NB4 (cell line): Measurements from ENCODE around the gene GALNT18.

ENCODE experiments used
- CTCF ChIP-seq: IDR thresholded peaks from one replicate; pipeline ENCODE4 v1.5.1; 2012; ENCODE audit warnings: low read depth, low read length
- MAX ChIP-seq: IDR thresholded peaks from 2 replicates; pipeline ENCODE4 v1.6.1; 2011; ENCODE audit warnings: low read depth, low read length
- MYC ChIP-seq: IDR thresholded peaks from 2 replicates; pipeline ENCODE4 v1.6.1; 2011; ENCODE audit warnings: low read depth, low read length
- POLR2A ChIP-seq: IDR thresholded peaks from 2 replicates; pipeline ENCODE4 v1.6.1; 2011; ENCODE audit warnings: mild to moderate bottlenecking; ENCODE audit not compliant: insufficient read length; ENCODE audit errors: extremely low read depth

GRCh38 chr11:11265994-11266606, 355.7 kb downstream of the GALNT18 start:
- no peak for TF ChIP-seq POLR2A
- peak; percentile 88 for TF ChIP-seq CTCF
- TF ChIP-seq MAX, result no peak
- no peak for TF ChIP-seq MYC
